ENCODE data around the gene ZNF18.

ZNF18 gene

GRCh38 chr17:11997147-11997971, at the start of gene ZNF18:
Gene ZNF18 (minus strand): TSS chr17:11997475. CDS start chr17:11992829, 4,646 bp downstream.
- DNase-seq = peak; percentile 83

GRCh38 chr17:12046786-12047185, 49.5 kb upstream of the ZNF18 start:
- no peak for DNase-seq

GRCh38 chr17:12043702-12044101, 46.4 kb upstream of the ZNF18 start:
- no peak for DNase-seq

GRCh38 chr17:12041312-12041711, 44.0 kb upstream of the ZNF18 start:
- DNase-seq = no peak

GRCh38 chr17:12040478-12040877, 43.2 kb upstream of the ZNF18 start:
- no peak for DNase-seq

- no peak for DNase-seq
Measured at GRCh38 chr17:12037970-12038369, 40.7 kb upstream of the ZNF18 start.

GRCh38 chr17:12035673-12036072, 38.4 kb upstream of the ZNF18 start:
- no peak for DNase-seq

- DNase-seq = no peak
Measured at GRCh38 chr17:12034538-12034937, 37.3 kb upstream of the ZNF18 start.

GRCh38 chr17:12028611-12029010, 31.3 kb upstream of the ZNF18 start:
- no peak for DNase-seq

- no peak for DNase-seq
Measured at GRCh38 chr17:12027658-12028057, 30.4 kb upstream of the ZNF18 start.

GRCh38 chr17:12024327-12024726, 27.1 kb upstream of the ZNF18 start:
- no peak for DNase-seq

- no peak for DNase-seq
Measured at GRCh38 chr17:12022310-12022709, 25.0 kb upstream of the ZNF18 start.

GRCh38 chr17:12021623-12022140, 24.4 kb upstream of the ZNF18 start:
- no peak for DNase-seq

GRCh38 chr17:12020642-12021622, 23.7 kb upstream of the ZNF18 start, which contains the start of gene MAP2K4:
Gene MAP2K4 (plus strand): TSS chr17:12020877. CDS start chr17:12020887, 10 bp downstream.
- DNase-seq = peak; percentile 45

GRCh38 chr17:12007466-12007865, 10.2 kb upstream of the ZNF18 start:
- DNase-seq = no peak

GRCh38 chr17:11999696-12000095, 2.4 kb upstream of the ZNF18 start:
- no peak for DNase-seq

- no peak for DNase-seq
Measured at GRCh38 chr17:11997972-11998233, 628 bp upstream of the ZNF18 start.

- DNase-seq = no peak
Measured at GRCh38 chr17:11996722-11997146, 541 bp downstream of the ZNF18 start.

- DNase-seq = no peak
Measured at GRCh38 chr17:11991461-11991860, 5.8 kb downstream of the ZNF18 start.

GRCh38 chr17:11990363-11990983, 6.8 kb downstream of the ZNF18 start:
- DNase-seq = no peak

- no peak for DNase-seq
Measured at GRCh38 chr17:11986942-11987329, 10.3 kb downstream of the ZNF18 start.

- no peak for DNase-seq
Measured at GRCh38 chr17:11986179-11986941, 10.9 kb downstream of the ZNF18 start.

Measured in NCI-H1092 (cell line).